CD4-positive, alpha-beta T cell treated with Interleukin-1 beta for 1 hour (primary cell): ENCODE data around the gene EFCAB6.
"Not testable (repeated sequence)": the region's sequence is repeated elsewhere in the genome, so short reads cannot be mapped to it uniquely, and the experiment has no call there.

Source experiments
- DNase-seq, 2 donors: peaks; one replicate each; pipeline ENCODE4 v3.0.0-alpha.2; 2020 to 2022

EFCAB6 gene

GRCh38 chr22:43706151-43706550 lies 106.0 kb downstream of the EFCAB6 start:
- DNase-seq = no peak

GRCh38 chr22:43704051-43704450 lies 108.1 kb downstream of the EFCAB6 start:
- no peak for DNase-seq

- no peak for DNase-seq
Measured at GRCh38 chr22:43698403-43698802, 113.7 kb downstream of the EFCAB6 start.

- no peak for DNase-seq
Measured at GRCh38 chr22:43697894-43698293, 114.2 kb downstream of the EFCAB6 start.

- no peak for DNase-seq
Measured at GRCh38 chr22:43693249-43693648, 118.9 kb downstream of the EFCAB6 start.

GRCh38 chr22:43689356-43689755 lies 122.7 kb downstream of the EFCAB6 start:
- no peak for DNase-seq

- no peak for DNase-seq
Measured at GRCh38 chr22:43682851-43683250, 129.3 kb downstream of the EFCAB6 start.

GRCh38 chr22:43681731-43682360 lies 130.3 kb downstream of the EFCAB6 start:
- no peak for DNase-seq

GRCh38 chr22:43670513-43670912 lies 141.6 kb downstream of the EFCAB6 start:
- DNase-seq = no peak

GRCh38 chr22:43669190-43669589 lies 142.9 kb downstream of the EFCAB6 start:
- no peak for DNase-seq

- DNase-seq = no peak
Measured at GRCh38 chr22:43667656-43668055, 144.4 kb downstream of the EFCAB6 start.

- DNase-seq = no peak
Measured at GRCh38 chr22:43666457-43666856, 145.6 kb downstream of the EFCAB6 start.

- no peak for DNase-seq
Measured at GRCh38 chr22:43658823-43659222, 153.3 kb downstream of the EFCAB6 start.

GRCh38 chr22:43656581-43656980 lies 155.5 kb downstream of the EFCAB6 start:
- DNase-seq = not testable (repeated sequence)

GRCh38 chr22:43654271-43654670 lies 157.8 kb downstream of the EFCAB6 start:
- DNase-seq = no peak

- DNase-seq = no peak
Measured at GRCh38 chr22:43652845-43653244, 159.3 kb downstream of the EFCAB6 start.

- no peak for DNase-seq
Measured at GRCh38 chr22:43643387-43643786, 168.7 kb downstream of the EFCAB6 start.

- no peak for DNase-seq
Measured at GRCh38 chr22:43642319-43643206, 169.5 kb downstream of the EFCAB6 start.

- DNase-seq = no peak
Measured at GRCh38 chr22:43639228-43639948, 172.7 kb downstream of the EFCAB6 start.

GRCh38 chr22:43637275-43638260 lies 174.5 kb downstream of the EFCAB6 start:
- no peak for DNase-seq

GRCh38 chr22:43636086-43636485 lies 176.0 kb downstream of the EFCAB6 start:
- DNase-seq = no peak

- no peak for DNase-seq
Measured at GRCh38 chr22:43635101-43635500, 177.0 kb downstream of the EFCAB6 start.
